ENCODE results near the gene ALPK1. TPM values are rescaled to one million over a fixed set of nuclear protein-coding genes. Genes with fewer than 3 reads are reported as not detected.
"Not testable (repeated sequence)": the region's sequence is repeated elsewhere in the genome, so short reads cannot be mapped to it uniquely, and the experiment has no call there.

The ALPK1 gene
- total RNA-seq, 1 donor from 2014 or later: 21.3 TPM

DNA sequence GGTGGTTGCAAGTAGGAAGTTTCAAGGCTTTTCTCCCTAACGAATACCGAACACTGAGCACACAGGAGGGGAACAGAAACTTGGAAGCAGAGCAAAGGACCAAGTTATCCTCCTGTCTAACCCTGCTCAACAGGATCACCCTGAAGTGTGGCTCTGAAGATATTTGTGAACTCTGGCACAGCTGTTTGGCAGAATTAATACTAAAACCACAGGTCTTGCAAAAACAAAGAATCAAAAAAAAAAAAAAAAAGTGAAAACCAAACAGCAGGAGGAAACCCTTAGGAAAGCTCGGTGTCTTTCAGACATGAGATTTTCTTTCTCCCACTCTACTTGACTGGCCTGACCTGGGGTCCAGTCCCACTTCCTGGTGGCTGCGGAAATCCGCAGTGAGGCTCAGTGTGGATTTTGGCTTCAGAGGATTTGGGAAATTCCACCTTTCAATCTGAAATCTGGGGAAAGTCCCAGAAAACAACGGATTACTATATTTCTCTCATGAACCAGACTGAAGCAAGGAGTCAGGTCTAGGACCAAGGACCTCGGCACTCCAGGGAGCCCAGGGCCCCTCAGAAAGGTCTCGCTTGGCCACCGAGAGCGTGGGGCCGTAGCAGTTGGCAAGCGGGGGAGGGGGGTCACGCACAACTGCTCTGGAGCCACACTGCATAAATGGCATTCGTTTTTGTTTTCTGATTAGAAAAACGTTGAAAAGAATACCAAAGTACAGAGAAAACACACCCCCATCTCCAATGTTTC lies 12.3 kb upstream of the ALPK1 start:
- no peak for DNase-seq (ENCODE audit: low spot score)

DNA sequence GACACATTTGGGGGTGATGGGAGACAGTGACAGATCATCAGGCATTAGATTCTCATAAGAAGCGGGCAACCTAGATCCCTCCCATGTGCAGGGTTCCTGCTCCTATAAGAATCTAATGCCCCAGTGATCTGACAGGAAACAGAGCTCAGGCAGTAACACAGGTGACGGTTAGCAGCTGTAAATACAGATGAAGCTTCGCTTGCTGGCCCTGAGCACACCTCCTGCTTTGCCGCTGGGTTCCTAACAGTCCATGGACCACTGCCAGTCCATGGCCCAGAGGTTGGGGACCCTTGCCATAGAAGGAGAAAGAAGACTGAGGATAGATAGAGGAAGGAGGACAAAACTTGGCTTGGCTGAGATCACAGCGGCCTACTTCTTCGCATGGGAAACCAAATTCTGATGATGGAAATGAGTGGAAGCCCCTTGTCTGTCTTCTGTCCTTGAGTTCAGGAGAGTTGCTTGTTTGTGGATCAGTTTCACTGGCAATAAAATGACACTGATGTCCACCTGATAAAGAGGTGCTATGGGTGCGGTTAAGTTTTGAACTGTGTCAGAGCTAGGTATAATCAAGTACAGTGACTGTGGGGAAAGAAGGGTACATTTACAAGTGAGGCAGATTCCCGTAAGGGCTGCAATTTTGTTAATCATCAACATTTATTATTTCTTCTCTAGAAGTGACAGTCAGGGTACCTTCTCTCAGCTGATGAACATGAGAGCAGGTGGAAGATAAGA lies 9.7 kb upstream of the ALPK1 start:
- no peak for DNase-seq (ENCODE audit: low spot score)

DNA sequence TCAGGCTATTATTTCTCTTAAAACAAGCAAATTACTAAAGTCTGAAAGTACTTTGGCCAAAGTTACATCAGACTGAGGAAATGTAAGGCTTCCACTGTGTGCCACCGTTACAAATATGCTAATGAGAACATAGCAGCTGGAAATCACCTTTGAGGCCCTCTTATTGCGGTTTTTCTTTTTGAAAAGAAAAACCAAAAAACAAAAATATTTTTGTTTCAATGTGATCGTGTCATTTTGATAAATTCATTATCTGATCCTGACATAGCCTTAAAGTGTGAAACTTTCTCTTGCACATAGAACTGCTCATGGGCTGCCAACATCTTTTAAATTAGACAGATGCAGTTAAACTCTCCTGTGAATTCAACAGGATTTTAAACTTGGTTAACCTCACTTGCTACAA lies 8.7 kb upstream of the ALPK1 start:
- DNase-seq (ENCODE audit: low spot score): no peak

DNA sequence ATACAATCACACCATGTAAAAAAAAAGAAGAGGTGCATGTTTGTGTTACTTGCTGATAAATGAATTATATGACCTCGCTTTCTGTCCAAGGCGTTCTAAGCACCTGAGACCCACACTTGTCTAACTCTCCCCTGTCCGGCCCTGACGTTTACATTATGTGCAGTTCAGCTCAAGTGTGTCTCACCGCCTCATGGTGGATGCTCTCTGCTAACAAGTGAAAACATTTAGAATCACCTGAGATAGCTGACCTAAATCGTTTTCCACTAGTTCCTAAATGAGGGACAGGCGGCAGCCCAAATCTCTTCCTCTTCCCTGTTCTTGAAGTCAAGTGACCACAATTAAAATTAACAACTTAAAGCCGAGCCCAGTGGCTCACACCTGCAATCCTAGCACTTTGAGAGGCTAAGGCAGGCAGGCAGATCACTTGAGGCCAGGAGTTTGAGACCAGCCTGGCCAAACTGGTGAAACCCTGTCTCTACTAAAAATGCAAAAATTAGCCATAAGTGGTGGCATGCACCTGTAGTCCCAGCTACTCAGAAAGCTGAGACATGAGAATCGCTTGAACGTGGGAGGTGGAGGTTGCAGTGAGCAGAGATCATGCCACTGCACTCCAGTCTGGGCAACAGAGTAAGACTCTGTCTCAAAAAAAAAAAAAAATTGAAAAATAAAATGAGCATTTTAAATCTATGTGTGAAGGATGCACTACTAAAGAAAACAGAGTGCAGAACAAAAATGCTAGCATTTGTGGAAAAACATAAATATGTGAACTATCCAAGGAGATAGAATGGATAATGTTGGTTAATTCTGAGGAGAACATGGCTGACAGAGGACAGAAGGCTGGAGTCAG lies 7.5 kb upstream of the ALPK1 start:
- DNase-seq (ENCODE audit: low spot score): no peak

DNA sequence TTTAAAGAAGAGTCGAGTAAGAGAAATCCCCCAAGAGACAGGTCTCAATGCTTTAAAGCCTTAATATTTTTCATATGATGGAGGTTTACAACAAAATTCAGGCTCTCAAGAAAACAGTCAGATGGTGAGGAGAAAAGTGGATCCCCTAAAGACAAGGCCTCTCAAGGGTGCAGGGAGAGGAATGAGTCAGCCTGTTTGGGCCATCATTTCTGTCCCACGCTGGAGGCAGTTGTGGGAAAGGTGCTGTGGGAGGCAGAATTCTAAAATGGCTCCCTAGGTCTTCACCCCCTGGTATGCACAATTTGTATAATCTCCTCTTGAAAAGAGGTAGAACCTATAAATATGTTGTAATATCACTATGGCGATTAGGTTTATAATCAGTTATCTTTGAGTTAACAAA lies 6.8 kb upstream of the ALPK1 start:
- no peak for DNase-seq (ENCODE audit: low spot score)

DNA sequence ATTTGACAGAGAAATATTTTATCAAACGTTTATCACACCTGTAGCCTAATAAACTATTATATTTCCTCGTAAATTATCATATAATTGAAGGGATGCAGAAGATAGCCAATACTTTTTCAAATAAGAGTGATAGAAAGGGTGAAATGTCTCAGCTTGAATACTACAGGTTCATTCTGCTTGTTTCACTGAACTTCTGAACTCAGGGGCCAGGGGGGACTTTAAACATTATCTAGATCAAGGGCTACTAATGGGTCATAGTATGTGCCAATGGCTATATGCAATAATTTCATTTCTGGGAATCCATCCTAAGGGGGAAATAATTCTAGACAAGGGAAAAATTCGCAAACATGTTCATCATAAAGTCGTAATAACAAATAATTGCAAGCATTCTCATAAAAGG lies 2.6 kb downstream of the ALPK1 start:
- DNase-seq (ENCODE audit: low spot score): no peak

DNA sequence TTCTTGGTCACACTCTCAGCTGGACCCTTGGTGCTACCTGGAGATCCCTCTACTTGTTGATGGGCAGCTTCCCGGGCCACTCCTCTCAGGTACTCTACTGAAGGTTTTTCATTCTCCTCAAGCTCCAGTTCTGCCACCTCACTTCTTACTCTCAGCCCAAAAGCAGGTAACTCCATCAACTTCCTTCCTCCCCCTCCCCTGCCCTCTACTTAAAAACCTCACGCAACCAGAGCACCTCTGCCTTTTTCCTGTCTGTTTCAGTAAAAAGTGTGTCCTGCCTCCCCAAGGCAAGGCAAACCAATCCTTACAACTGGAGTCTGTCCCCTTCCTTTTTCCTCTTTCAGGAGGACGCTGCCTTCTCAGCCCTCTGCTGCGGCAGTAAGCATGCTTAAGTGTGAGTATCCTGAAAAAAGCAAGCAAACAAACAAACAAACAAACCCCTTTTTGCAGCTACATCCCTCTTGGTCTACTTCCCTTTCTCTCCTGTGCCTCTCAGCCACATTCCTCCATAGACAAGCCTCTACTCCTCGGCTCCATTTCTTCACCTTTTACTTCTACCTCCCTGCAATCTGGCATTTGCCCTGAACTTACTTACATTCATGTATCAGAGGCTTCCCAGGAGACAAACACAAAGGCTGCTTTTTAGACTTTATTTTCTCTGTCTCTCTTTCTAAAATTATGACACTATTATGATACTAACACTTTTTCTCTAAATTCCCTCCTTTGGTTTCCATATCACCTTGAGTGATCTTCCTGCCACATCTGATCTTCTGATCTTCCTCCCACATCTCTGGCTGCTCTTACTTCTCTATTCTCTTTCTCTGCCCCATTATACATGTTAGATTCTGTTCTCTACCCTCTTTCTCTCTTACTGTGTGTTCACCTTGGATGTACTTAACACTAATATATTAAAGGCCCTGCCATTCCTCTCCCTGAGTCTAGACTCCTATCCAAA lies 5.4 kb downstream of the ALPK1 start:
- DNase-seq (ENCODE audit: low spot score): no peak

DNA sequence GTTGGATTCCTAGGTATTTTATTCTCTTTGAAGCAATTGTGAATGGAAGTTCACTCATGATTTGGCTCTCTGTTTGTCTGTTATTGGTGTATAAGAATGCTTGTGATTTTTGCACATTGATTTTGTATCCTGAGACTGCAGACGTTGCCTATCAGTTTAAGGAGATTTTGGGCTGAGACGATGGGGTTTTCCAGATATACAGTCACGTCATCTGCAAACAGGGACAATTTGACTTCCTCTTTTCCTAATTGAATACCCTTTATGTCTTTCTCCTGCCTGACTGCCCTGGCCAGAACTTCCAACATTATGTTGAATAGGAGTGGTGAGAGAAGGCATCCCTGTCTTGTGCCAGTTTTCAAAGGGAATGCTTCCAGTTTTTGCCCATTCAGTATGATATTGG lies 8.3 kb downstream of the ALPK1 start:
- DNase-seq (ENCODE audit: low spot score): not testable (repeated sequence)

DNA sequence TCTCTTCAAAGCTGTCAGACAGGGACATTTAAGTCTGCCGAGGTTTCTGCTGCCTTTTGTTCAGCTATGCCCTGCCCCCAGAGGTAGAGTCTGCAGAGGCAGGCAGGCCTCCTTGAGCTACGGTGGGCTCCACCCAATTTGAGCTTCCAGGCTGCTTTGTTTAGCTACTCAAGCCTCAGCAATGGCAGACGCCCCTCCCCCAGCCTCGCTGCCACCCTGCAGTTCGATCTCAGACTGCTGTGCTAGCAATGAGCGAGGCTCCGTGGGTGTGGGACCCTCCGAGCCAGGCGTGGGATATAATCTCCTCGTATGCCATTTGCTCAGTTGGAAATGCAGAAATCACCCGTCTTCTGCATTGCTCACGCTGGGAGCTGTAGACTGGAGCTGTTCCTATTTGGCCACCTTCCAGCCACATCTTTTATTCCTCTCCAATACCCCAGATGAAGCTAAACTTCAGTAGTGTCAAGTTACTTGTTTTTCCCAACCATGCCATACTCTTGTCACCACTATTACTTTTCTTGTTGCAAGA lies 12.2 kb downstream of the ALPK1 start:
- not testable (repeated sequence) for DNase-seq (ENCODE audit: low spot score)

DNA sequence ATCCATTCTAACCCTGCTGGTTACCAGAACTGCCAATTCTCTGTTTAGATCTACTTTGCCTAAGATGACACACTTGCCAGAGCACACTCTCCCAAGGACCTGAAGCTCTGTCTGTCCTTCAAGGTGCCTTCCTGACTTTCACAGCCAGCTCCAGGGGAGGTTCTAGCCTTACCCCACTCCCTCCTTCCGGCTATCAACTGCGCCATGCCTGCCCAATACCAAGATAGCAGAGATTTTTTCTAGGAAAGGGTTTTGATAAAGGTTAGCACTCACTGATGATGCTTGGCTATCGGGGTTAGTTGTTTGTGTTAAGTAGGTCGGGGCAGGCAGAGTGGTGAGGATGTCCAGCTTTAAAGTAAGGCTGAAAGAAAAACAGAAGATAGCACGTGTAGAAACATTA lies 14.3 kb downstream of the ALPK1 start:
- DNase-seq (ENCODE audit: low spot score): no peak

DNA sequence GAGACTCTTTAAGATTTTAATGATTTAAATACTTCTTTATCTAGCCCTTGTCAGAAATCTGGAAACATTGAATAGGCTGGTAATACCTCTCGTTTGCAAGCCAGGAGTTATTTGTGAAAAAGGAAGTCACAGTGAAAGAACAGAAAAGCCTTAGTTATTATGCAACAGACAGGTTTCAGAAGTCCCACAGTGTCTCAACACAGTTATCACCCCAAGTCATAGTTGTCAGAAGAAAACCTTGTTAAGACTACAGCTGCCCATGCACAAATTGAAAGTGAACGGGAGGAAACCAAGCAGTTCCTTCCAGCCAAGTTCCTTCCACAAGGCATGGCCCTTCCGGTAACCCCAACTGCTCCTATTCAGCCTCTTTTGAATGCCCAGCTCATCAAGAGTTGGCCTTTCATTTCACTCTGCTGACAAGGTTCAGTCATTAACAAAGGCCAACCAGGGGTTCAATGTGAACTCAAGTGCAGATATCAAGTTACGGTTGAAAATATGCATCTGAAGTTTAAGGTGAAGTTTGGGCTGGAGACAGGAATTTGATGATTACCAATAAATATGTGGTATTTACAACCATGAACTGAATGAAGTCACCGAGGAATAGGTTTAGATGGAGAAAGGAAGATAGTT lies 15.6 kb downstream of the ALPK1 start:
- no peak for DNase-seq (ENCODE audit: low spot score)

DNA sequence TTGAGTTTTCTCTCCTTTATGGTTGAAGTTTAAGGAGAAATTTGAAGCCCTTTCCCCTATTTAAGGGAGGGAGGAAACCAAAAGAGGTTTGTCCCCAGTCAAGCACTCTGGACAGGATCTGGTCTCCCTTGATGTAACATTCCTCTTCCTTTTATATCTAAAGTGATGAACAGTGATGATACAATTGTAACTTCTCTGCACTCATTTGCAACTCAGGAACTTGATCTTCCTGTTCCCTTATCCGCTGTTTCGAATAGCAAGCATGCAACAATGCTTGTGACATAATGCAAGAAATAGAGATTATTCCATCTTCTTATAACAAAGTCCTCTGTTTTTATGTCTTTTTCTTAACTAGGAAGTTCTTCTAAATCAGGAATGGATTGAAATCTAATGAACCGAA lies 18.3 kb downstream of the ALPK1 start:
- DNase-seq (ENCODE audit: low spot score): no peak

DNA sequence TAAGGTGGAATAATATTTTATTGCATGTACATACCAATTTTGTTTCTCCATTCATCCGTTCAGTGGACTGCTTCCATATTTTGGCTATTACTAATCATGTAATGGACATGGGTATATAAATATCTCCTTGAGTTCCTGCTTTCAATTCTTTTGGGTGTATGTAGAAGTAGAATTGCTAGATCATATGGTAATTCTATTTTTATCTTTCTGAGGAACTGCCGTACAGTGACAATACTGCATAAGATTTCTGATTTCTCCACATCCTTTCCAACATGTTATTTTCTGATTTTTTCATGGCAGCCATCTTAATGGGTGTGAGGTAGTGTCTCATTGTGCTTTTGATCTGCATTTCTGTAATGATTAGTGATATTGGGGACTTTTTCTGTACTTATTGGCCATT lies 19.2 kb downstream of the ALPK1 start:
- DNase-seq (ENCODE audit: low spot score): no peak

DNA sequence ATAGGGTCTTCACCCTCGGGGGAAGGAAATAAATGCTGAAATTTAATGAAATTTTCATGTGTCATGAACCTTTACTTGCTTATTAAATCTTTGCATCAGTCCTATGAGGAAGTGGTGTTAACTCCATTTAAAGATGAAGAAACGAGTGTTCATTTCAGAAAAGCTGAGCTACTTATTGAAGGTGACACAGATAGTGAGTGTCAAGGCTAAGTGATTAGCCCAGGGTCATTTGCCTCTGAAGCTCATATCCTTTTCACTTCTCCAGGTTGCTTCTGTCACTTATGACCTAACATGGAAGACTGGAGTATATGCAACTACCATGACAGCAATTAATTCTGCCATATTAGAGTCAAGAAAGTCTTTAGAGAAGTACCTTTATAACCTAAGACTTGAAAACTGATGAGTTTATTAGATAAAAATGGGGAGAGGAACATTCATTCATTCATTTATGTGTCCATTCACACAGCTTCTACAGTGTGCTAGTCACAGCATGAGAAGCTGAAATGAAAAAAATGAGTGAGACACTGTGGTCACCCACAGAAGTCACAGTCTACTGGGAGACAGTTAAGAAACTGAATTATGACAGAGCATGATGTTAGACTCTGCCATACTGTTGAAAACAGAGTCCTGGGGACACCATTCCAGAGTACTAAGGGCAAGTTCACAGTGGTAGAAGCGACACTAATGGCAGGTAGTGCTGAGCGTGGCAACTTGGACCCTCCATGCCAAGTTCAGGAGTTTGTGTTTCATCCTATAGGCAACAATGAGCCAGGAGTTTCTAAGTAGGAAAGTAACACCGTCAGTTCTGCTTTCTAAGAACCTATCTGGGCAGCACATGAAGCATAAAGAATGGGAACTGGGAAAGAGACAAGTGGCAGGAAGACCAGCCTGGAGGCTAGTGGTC lies 21.3 kb downstream of the ALPK1 start:
- DNase-seq (ENCODE audit: low spot score): no peak

DNA sequence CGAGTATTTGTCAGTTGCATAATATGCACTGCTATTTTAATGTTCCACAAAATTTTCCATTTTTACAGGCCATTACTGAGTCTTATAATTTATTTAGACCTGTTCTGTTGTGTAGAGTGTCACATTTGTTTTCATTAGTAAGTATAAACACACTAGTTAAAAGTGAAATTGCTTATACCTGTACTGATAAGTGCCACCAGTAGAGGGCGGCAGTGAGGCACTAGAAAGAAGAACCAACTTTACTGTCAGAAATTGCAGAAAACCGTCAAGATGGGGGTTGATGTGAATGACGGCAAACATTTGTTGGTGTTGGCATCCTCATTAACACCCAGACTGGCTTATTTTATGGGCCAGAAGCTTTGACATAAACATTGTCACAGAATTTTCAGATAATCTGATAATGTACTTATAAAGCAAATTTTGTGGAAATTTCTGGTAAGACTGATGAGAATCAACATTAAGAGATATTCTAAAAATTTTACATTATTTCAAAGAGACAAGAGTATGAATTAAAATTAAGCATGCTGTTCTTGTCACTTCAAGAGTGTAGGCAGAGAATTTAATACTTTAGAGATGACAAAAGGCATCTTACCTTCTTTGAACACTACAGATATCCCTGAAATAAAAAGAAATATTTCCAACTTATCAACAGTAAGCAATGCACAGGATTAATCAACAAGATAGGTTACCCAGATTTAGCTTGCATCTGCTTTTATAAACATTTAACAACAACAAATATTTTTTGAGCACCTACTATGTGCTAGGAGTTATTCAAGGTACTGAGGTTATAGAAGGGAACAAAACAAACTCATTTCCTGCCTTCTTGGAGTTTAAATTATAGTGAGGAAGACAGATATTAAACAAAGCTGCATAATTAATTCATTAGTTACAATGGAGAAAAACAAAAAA lies 24.9 kb downstream of the ALPK1 start:
- peak; percentile 65 for DNase-seq (ENCODE audit: low spot score)

DNA sequence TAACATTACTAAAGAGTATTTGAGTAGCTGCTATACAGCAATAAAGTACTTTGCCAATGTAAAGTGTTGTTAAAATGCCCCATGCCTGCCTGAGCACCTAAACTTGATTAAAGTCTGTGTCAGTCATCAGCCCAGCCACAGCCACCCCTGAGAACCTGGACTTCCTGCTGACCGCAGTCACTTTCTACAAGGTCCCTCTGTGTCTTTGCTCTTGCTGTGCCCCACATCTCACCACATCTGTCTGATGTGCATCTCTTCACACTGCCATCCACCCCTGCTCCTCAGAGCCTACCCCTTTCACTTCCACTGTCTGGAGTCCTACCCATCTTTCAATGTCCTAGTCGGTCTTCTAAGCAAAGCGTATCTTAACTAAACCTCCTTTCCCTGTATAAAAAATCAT lies 25.7 kb downstream of the ALPK1 start:
- DNase-seq (ENCODE audit: low spot score): no peak

DNA sequence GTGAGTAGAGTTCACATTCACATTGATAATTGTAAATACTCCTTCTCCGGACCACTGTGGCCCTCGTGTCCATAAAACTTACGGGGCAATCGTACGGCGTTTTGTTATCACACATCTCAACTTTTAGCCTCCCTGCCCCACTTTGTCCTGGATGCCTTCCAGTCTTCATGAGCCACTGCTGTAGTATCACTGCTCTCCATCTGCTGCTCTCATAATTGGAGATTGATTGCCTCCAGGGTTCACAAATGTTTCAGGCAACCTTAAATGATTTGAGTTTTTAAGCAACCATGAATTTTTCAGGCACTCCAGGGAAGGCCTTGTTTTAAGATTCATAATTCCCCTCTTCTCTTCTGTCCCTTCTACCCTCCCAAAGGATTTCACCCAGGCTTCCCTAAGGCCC lies 28.4 kb downstream of the ALPK1 start:
- no peak for DNase-seq (ENCODE audit: low spot score)

DNA sequence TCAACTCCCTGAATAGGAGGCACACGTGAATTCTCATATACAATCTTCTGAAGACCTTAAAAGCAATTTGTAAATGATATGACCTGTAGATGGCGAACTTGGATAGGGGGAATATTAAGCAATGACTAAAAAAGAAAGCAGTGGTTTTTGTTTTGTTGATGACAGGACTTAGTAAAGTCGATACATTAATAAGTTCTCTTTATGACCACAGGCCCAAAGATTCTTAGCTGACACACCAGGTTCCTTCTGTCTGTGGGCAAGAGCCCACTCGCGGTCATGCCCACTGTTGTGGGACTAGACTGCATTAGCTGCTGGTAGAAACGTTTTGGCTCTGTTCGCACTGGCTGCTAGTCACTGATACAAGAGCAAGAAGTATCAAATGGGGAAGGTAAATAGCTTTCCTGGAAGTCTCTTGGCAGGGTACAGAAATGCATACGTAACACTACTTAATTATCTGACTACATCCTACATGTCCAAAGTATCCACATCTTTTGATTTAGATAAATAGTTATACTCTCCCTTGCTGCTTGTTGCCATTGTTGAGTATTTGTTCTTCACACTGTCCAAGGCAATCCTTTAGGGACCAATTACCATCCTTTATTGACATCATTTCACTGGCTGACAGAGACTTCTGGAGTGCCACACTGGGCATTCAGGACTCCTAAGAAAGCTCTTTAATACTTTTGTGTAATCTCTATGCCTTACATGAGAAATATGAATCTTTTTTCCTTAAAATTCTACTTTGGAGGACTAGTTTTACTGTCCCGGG lies 31.0 kb downstream of the ALPK1 start:
- DNase-seq (ENCODE audit: low spot score): no peak

All from mucosa of gallbladder (tissue), 1 donor.